Left renal pelvis (tissue), 4 donors: ENCODE data around the gene PNPLA5. TPM values are rescaled to one million over a fixed set of nuclear protein-coding genes. Genes with fewer than 3 reads are reported as not detected.
"Not testable (repeated sequence)": the region's sequence is repeated elsewhere in the genome, so short reads cannot be mapped to it uniquely, and the experiment has no call there.

Experiments used
- DNase-seq, 4 donors: peaks; one replicate each; pipeline ENCODE4 v3.0.0-alpha.2; 2013; ENCODE audit warnings: low read depth in 4 of 4, low spot score in 3 of 4
- polyA plus RNA-seq, 4 donors: library from polyadenylated mRNA; unstranded; fragments of 120-200 nt; gene quantifications; one replicate each; pipeline ENCODE4 v1.2.1, GENCODE V29; 2013; ENCODE audit not compliant: insufficient read length in 4 of 4

Gene PNPLA5
- polyA plus RNA-seq, 4 donors, result not detected

DNA sequence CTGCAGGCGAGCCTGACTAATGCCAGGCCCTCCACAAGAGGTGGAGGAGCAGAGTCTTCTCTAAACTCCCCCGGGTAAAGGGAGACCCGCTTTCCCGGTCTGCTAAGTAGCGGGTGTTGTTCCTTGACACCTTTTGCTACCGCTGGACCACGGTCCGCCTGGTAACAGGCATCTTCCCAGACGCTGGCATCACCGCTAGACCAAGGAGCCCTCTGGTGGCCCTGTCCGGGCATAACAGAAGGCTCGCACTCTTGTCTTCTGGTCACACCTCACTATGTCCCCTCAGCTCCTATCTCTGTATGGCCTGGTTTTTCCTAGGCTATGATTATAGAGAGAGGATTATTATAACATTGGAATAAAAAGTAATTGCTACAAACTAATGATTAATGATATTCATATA is 12.6 kb upstream of the PNPLA5 start:
- not testable (repeated sequence) for DNase-seq

DNA sequence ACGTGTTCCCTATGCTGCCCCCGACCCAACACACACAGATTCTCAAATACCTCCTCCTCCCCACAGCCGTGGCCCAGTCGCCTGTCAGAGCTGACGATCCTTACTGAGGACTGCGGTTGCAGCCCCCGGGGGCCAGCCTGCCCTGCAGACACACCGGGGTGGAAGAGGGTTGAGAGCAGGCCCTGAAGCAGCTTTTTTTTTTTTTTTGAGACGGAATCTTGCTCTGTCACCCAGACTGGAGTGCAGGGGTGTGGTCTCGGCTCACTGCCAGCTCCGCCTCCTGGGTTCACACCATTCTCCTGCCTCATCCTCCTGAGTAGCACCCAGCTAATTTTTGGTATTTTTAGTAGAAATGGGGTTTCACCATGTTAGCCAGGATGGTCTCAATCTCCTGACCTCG is 11.2 kb upstream of the PNPLA5 start:
- DNase-seq, result not testable (repeated sequence)

- no peak for DNase-seq
Observed at GRCh38 chr22:43901976-43902643, 10.3 kb upstream of the PNPLA5 start.

DNA sequence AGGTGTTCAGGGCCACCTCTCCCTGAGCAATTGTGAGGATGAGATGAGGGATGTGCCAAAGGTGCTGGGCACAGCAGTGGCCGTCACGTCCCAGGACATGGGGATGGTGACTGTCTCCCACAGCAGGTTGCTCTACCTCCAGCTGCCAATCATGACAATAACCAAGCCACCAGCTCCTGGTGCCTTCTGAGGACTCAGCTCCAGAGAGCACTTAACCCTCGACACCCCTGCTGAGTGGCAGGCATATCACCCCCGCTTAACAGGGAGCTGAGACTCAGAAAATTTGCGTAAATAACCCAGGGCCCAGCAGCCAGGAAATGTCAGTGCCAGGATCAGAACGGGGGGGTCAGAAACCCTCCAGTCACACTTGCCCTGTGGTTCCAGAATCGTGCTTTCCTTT is 8.4 kb upstream of the PNPLA5 start:
- DNase-seq, result no peak

DNA sequence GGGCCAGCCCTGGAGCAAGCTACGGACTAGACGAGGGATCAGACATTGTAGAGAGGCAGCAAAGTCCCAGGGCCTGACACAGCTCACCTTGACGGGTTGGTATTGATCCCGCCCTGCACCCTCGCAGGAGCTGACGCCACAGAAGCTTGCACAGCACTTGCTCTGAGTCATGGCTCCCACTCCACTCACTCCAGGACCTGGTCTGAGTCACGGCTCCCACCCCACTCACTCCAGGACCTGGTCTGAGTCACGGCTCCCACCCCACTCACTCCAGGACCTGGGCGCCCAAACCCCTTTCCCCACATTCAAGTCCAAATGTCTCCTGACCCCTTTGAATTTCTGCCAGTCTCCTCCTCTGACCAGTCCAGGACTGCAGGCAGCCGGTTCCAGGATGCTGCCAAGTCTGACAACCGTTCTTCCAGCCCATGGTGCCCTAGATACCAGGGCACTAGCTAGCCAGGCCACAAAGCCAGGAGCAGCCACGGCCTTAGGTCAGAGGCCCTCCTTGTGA is 6.0 kb upstream of the PNPLA5 start:
- no peak for DNase-seq

DNA sequence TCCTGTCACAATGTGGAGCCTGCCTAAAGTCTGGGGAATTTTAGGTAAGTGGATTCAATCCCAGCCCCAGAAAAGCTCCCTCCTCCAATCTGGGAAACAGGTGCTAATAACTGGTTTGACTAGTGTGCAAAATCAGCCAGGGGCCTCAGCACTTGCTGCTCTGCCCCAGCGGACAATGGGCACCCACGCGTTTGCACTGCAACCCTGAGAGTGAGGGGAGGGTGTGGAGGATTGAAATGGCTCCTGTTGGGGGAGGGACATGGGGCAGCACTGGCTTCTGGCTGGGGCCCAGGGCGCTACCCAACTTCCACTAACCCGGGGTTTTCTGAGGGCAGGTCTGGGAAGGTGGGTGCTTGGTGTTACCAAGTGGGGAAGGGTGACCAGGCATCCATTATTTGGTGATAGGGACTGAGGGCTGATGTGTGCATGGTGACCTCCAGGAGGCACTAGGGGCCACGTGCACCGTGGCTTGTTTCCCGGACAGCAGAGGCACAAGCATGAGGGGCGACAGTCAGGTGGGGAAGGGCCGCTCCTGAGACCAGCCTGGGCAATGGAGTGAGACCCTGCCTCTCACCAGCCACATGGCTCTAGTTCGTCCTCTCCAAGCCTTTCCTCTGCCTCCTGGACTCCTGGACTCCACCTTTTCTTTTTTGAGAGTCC is 4.3 kb upstream of the PNPLA5 start:
- DNase-seq, result no peak

DNA sequence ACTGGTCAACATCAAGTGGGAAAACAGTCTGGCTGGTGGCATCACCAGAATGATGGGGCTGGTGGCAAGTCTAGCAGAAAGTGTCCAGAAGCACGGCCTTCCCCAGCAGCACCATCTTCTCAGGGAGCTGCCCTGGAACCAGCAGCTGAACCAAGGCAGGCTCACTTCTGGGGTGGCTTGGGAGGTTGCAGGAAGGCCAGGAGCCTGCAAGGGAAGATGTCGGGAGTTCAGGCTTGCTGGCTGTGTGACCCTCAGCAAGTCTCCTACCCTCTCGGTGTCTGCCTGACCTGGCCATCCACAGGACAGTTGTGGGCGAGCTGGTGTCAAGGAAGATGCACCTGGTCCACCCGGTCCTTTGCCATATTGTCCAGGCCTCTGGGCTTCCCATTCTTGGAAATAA is 2.3 kb upstream of the PNPLA5 start:
- no peak for DNase-seq

GRCh38 chr22:43893266-43893665 is 1.5 kb upstream of the PNPLA5 start:
- no peak for DNase-seq

GRCh38 chr22:43892183-43892894 is 526 bp upstream of the PNPLA5 start:
- no peak for DNase-seq

DNA sequence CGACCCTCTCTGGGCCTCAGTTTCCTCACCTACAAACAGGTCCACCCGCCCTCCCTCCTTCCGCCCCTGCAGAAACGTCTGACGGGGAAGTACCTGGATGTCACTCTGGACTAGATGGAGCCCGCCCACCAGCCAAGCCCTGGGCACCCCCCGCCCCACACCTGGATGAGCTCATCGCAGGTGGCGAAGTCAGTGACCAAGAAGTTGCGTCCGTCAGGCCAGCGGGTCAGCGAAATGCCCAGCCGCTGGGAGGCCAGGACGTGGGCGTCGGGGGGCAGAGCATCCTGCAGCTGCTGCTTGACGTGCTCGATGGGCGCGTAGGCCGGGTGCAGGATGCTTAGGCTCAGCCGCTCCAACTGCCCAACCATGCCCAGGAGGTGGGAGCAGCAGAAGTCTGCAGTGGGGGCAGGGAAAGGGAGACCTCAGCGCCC is 897 bp downstream of the PNPLA5 start:
- no peak for DNase-seq

GRCh38 chr22:43889860-43890253 is 2.0 kb downstream of the PNPLA5 start:
- no peak for DNase-seq

GRCh38 chr22:43889201-43889859 is 2.5 kb downstream of the PNPLA5 start:
- no peak for DNase-seq

DNA sequence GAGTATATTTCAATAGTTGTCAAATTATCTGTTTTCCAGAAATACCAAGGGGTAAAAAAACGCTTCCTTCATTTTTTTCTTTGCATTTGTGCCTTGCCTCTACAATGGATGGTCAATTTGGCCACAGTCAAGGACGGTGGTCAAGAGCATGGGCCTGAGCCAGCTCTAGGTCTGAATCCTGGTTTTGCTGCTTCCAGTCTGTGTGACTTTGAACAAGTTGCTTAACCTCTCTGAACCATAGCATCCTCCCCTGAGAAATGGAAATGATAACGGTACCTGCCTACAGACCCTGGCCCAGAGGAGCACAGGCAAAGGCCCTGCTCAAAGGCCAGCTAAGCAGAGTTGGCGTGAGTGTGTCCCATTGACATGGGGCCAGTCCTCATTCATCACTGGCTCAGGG is 3.1 kb downstream of the PNPLA5 start:
- DNase-seq, result no peak

DNA sequence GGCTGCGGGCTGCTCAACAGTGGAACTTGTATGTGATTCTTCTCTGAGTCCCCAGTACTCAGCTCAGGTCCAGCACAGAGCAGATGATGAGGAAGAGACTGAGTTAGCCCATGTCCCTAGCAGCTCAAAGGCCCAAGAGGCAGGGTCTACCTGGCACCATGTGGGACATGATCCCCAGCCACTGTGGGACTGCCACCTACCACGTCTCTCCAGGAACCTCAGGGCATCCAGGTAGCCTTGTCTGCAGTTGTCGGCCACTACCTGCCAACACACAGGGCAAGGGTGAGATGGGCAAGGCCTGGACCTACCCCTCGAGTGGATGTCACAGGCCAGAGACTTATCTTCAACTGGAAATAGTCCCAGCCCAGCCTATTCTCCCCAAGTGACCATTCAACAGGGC is 4.4 kb downstream of the PNPLA5 start:
- DNase-seq, result no peak

- no peak for DNase-seq
Observed at GRCh38 chr22:43886231-43886630, 5.6 kb downstream of the PNPLA5 start.

DNA sequence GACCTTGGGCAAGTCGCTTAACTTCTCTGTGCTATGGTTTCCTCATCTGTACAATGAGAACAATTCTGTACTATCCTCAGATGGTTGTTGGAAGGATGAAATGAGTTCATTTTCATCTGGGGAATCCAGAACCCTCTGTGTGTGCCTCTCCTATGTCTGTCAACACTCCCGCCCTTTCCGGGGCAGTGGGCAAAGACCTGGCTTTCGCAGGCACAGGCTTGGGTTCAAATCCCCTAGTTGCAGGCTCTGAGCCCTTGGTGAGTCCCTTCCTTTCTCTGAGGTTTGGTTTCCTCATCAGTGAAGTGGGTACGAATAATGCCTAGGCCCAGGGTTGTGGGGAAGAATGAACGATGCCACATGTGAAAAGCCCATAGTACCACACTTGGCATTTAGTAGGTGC is 6.0 kb downstream of the PNPLA5 start:
- DNase-seq, result no peak

- DNase-seq, result no peak
Observed at GRCh38 chr22:43885319-43885671, 6.5 kb downstream of the PNPLA5 start.

DNA sequence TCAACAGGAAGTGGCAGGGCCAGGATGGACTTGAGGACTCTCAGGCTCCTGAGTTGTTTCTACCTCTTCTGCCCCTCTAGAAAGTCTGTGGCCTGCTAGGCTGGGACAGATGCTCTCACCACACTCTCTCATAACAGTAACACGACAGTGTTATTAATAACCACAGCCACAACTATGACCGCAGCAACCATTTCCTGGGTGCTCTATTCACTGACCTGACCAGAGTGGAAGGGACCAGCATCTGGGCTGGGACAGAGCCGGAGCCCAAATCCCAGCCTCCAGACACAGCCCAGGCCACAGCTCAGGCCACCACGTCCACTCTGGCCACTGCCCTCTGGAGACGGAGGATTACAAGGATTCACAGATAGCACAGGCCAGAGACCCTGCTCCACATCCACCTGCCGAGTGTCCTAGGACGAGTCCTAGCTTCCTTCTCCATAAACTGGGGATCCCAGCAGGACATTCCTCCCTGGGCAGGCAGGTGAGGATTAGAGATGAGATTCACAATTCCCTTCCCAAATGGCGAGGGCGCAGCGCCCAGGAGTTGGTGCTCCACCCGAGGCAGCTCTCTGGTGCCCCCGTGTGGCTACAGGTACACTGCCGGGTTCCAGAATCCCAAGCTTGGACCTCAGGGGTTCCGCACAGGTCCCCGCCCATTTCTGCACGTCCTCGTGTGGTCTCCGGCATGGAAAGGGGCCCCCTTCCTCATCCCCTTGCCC is 7.1 kb downstream of the PNPLA5 start:
- DNase-seq, result no peak

DNA sequence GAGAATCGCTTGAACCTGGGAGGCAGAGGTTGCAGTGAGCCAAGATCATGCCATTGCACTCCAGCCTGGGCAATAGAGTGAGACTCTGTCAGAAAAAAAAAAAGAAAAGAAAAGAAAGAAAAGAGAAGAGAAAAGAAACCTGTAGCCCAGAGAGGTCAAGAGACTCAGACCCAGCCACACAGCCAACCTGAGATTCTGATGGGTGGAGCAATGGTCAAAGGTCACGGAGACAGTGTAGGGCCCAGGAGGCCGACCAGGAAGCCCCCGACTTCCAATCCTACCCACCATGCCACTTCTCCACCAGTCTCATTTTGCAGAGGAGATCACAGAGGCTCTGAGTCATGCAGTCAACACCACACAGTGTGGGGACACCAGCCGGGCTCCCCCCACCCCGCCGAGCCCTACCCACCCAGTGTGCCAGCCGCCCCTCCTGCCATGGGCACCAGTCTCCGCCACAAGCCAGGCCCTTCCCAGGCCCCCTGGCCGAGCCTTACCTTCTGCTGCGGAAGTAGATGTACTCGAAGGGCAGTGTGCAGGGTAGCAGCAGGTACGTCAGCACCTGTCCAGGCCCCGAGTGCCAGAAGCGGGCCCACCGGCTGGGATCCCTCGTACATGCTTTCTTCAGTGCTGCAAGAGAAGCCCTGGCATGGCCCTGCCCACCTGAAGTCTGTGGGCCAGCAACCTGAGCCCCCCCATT is 7.9 kb downstream of the PNPLA5 start:
- no peak for DNase-seq
